DOHH2 (cell line): ENCODE data around the gene SLC35B4.

Experiments used
- H3F3A ChIP-seq: fragments of 200-600 bp; sonication (generic), shearing (Covaris generic); 2 replicates; pipeline ENCODE4 v1.6.0; 2016; ENCODE audit warnings: antibody characterized with exemption, mild to moderate bottlenecking; ENCODE audit not compliant: control insufficient read depth, insufficient read depth
- H3K27ac ChIP-seq: fragments of 200-600 bp; sonication (generic); 2 replicates; pipeline ENCODE4 v1.5.1; 2014; ENCODE audit warnings: low read depth, mild to moderate bottlenecking, low read length, moderate library complexity
- H3K27me3 ChIP-seq: fragments of 200-600 bp; sonication (generic); 2 replicates; pipeline ENCODE4 v1.6.1; 2014; ENCODE audit warnings: mild to moderate bottlenecking, low read length, mixed read lengths; ENCODE audit not compliant: control insufficient read depth
- H3K36me3 ChIP-seq: fragments of 200-600 bp; sonication (generic); 2 replicates; pipeline ENCODE4 v1.6.1; 2014; ENCODE audit warnings: mild to moderate bottlenecking, low read length, moderate library complexity, mixed read lengths; ENCODE audit not compliant: control insufficient read depth
- H3K4me1 ChIP-seq: fragments of 200-600 bp; sonication (generic); 2 replicates; pipeline ENCODE4 v1.6.1; 2014; ENCODE audit warnings: mild to moderate bottlenecking, low read length, mixed read lengths; ENCODE audit not compliant: control insufficient read depth
- H3K4me2 ChIP-seq: fragments of 200-600 bp; sonication (generic); 2 replicates; pipeline ENCODE4 v1.6.0; 2014; ENCODE audit warnings: mild to moderate bottlenecking, low read length, moderate library complexity
- H3K4me3 ChIP-seq: fragments of 200-600 bp; sonication (generic); 2 replicates; pipeline ENCODE4 v1.5.1; 2014; ENCODE audit warnings: mild to moderate bottlenecking, low read length, mixed read lengths
- H3K79me2 ChIP-seq: fragments of 200-600 bp; sonication (generic); 2 replicates; pipeline ENCODE4 v1.6.1; 2014; ENCODE audit warnings: mild to moderate bottlenecking, low read length, mixed read lengths; ENCODE audit not compliant: control insufficient read depth
- H3K9me2 ChIP-seq: fragments of 200-600 bp; sonication (generic); replicated peaks from 2 replicates; pipeline ENCODE4 v1.6.1; 2014; ENCODE audit warnings: mild to moderate bottlenecking, low read length, mixed read lengths; ENCODE audit not compliant: control insufficient read depth
- H3K9me3 ChIP-seq: fragments of 200-600 bp; sonication (generic); 2 replicates; pipeline ENCODE4 v1.6.1; 2014; ENCODE audit warnings: antibody characterized with exemption, low read length, mixed read lengths; ENCODE audit not compliant: control insufficient read depth, insufficient read depth
- H4K20me1 ChIP-seq: fragments of 200-600 bp; sonication (generic); 2 replicates; pipeline ENCODE4 v1.6.0; 2014; ENCODE audit warnings: low read depth, mild to moderate bottlenecking, antibody characterized with exemption, low read length, moderate library complexity; ENCODE audit not compliant: control insufficient read depth, insufficient read depth
- CTCF ChIP-seq: fragments of 200-600 bp; sonication (generic); IDR thresholded peaks from one replicate; pipeline ENCODE4 v1.5.1; 2014; ENCODE audit warnings: antibody characterized with exemption, mild to moderate bottlenecking, low read depth, low read length; ENCODE audit not compliant: poor library complexity, severe bottlenecking
- EZH2phosphoT487 ChIP-seq: fragments of 200-600 bp; sonication (generic); IDR thresholded peaks from 2 replicates; pipeline ENCODE4 v1.6.1; 2017; ENCODE audit warnings: borderline replicate concordance, mild to moderate bottlenecking, antibody characterized with exemption, low read length, moderate library complexity, mixed read lengths

SLC35B4 gene

GRCh38 chr7:134301592-134301991 is 15.1 kb downstream of the SLC35B4 start:
- H3K4me3 ChIP-seq: no peak overlapping the region
- no peaks in the 10 kb centered on the region for H3K4me1 ChIP-seq
- no peak overlapping the region for H3K27ac ChIP-seq
- H3K27me3 ChIP-seq: no peaks in the 10 kb centered on the region
- TF ChIP-seq EZH2phosphoT487: no peak
- TF ChIP-seq CTCF: no peak
- H3K79me2 ChIP-seq: no peaks in the 10 kb centered on the region
- H3K36me3 ChIP-seq: peaks cover 73% of the 10 kb centered on the region
- no peaks in the 10 kb centered on the region for H3K9me3 ChIP-seq
- no peak overlapping the region for H3K4me2 ChIP-seq
- H4K20me1 ChIP-seq: no peaks in the 10 kb centered on the region
- H3F3A ChIP-seq: no peaks in the 10 kb centered on the region
- no peaks in the 10 kb centered on the region for H3K9me2 ChIP-seq

- no peaks in the 10 kb centered on the region for H3K79me2 ChIP-seq
- no peaks in the 10 kb centered on the region for H3K9me3 ChIP-seq
- no peaks in the 10 kb centered on the region for H4K20me1 ChIP-seq
- no peaks in the 10 kb centered on the region for H3K4me1 ChIP-seq
- no peaks in the 10 kb centered on the region for H3K9me2 ChIP-seq
- H3K27me3 ChIP-seq: no peaks in the 10 kb centered on the region
- no peak overlapping the region for H3K27ac ChIP-seq
- peaks cover 74% of the 10 kb centered on the region for H3K36me3 ChIP-seq
- H3F3A ChIP-seq: no peaks in the 10 kb centered on the region
- H3K4me2 ChIP-seq: no peak overlapping the region
- no peak overlapping the region for H3K4me3 ChIP-seq
- TF ChIP-seq EZH2phosphoT487 (no peak), CTCF (no peak)
Measured at GRCh38 chr7:134300988-134301387, 15.7 kb downstream of the SLC35B4 start.

GRCh38 chr7:134298902-134299683 is 17.6 kb downstream of the SLC35B4 start:
- H3K79me2 ChIP-seq: no peaks in the 10 kb centered on the region
- TF ChIP-seq EZH2phosphoT487 (no peak), CTCF (no peak)
- H3K4me2 ChIP-seq: no peak overlapping the region
- H3F3A ChIP-seq: no peaks in the 10 kb centered on the region
- no peak overlapping the region for H3K27ac ChIP-seq
- no peaks in the 10 kb centered on the region for H3K9me3 ChIP-seq
- no peak overlapping the region for H3K4me3 ChIP-seq
- H3K9me2 ChIP-seq: no peaks in the 10 kb centered on the region
- no peaks in the 10 kb centered on the region for H4K20me1 ChIP-seq
- H3K36me3 ChIP-seq: peaks cover 72% of the 10 kb centered on the region
- no peaks in the 10 kb centered on the region for H3K27me3 ChIP-seq
- no peaks in the 10 kb centered on the region for H3K4me1 ChIP-seq
